SK-N-SH treated with all-trans-retinoic acid at 6 μM for 48 hours (cell line): ENCODE results near the gene CHMP4A.
"Not testable (repeated sequence)": the region's sequence is repeated elsewhere in the genome, so short reads cannot be mapped to it uniquely, and the experiment has no call there.

Experiments used
- ATAC-seq: fragments of 200-7000 bp; cut with Tn5 transposase; 3 replicates; pipeline ENCODE4 v1.9.1; 2020; ENCODE audit warnings: mild to moderate bottlenecking, moderate library complexity
- ARNTL ChIP-seq: fragments of 450-650 bp; formaldehyde crosslinking; IDR thresholded peaks from 2 replicates; pipeline ENCODE4 v1.5.0; 2020; ENCODE audit warnings: low read depth, mild to moderate bottlenecking, moderate library complexity, borderline replicate concordance
- BACH2 ChIP-seq: fragments of 250-450 bp; sonication (Bioruptor Pico); IDR thresholded peaks from 2 replicates; pipeline ENCODE4 v1.9.0; 2021; ENCODE audit warnings: mild to moderate bottlenecking, borderline replicate concordance
- CSRNP3 ChIP-seq: fragments of 250-450 bp; sonication (Bioruptor Pico); IDR thresholded peaks from 2 replicates; pipeline ENCODE4 v1.5.1; 2021; ENCODE audit warnings: mild to moderate bottlenecking, moderate library complexity
- ESRRG ChIP-seq: fragments of 250-450 bp; sonication (Bioruptor Pico); IDR thresholded peaks from 2 replicates; pipeline ENCODE4 v1.6.1; 2021; ENCODE audit warnings: mild to moderate bottlenecking
- GLIS3 ChIP-seq: fragments of 250-450 bp; sonication (Bioruptor Pico); IDR thresholded peaks from 2 replicates; pipeline ENCODE4 v1.5.0; 2020; ENCODE audit warnings: mild to moderate bottlenecking, moderate library complexity
- ISL1 ChIP-seq: fragments of 250-450 bp; sonication (Bioruptor Pico); IDR thresholded peaks from 2 replicates; pipeline ENCODE4 v2.1.2; 2022; ENCODE audit warnings: mild to moderate bottlenecking, moderate library complexity
- OSR1 ChIP-seq: fragments of 250-450 bp; sonication (Bioruptor Pico); IDR thresholded peaks from 2 replicates; pipeline ENCODE4 v1.8.0; 2022; ENCODE audit warnings: moderate library complexity, mild to moderate bottlenecking, inconsistent platforms
- RARB ChIP-seq: fragments of 250-450 bp; sonication (Bioruptor Pico); IDR thresholded peaks from 2 replicates; pipeline ENCODE4 v1.8.0; 2021; ENCODE audit warnings: mild to moderate bottlenecking, moderate library complexity
- SNAI2 ChIP-seq: fragments of 250-450 bp; sonication (Bioruptor Pico); IDR thresholded peaks from 2 replicates; pipeline ENCODE4 v1.5.0; 2020; ENCODE audit warnings: mild to moderate bottlenecking, moderate library complexity
- TOX ChIP-seq: fragments of 250-450 bp; sonication (Bioruptor Pico); IDR thresholded peaks from 2 replicates; pipeline ENCODE4 v1.8.0; 2021; ENCODE audit warnings: mild to moderate bottlenecking, moderate library complexity, borderline replicate concordance
- ZC3H10 ChIP-seq: fragments of 250-450 bp; sonication (Bioruptor Pico); IDR thresholded peaks from 2 replicates; pipeline ENCODE4 v1.5.1; 2021; ENCODE audit warnings: mild to moderate bottlenecking, moderate library complexity
- ZFP3 ChIP-seq: fragments of 250-450 bp; sonication (Bioruptor Pico); IDR thresholded peaks from 2 replicates; pipeline ENCODE4 v1.5.0; 2020; ENCODE audit warnings: mild to moderate bottlenecking, moderate library complexity
- ZFP30 ChIP-seq: fragments of 450-650 bp; formaldehyde crosslinking; IDR thresholded peaks from 2 replicates; pipeline ENCODE4 v1.5.0; 2022; ENCODE audit warnings: mild to moderate bottlenecking, moderate library complexity
- ZNF565 ChIP-seq: fragments of 450-650 bp; formaldehyde crosslinking; conservative IDR thresholded peaks from 2 replicates; pipeline ENCODE4 v1.5.0; 2020; ENCODE audit warnings: low read depth, mild to moderate bottlenecking, moderate library complexity
- ZNF70 ChIP-seq: fragments of 450-650 bp; formaldehyde crosslinking; IDR thresholded peaks from 2 replicates; pipeline ENCODE4 v1.5.0; 2020; ENCODE audit warnings: mild to moderate bottlenecking, moderate library complexity
- ZNF8 ChIP-seq: fragments of 450-650 bp; formaldehyde crosslinking; IDR thresholded peaks from 2 replicates; pipeline ENCODE4 v1.5.0; 2020; ENCODE audit warnings: mild to moderate bottlenecking, moderate library complexity
- TF ChIP-seq, protein P1 (sequence below): fragments of 250-450 bp; sonication (Bioruptor Pico); IDR thresholded peaks from 2 replicates; pipeline ENCODE4 v1.8.0; 2021; ENCODE audit warnings: low read depth, mild to moderate bottlenecking, moderate library complexity, borderline replicate concordance
- TF ChIP-seq, protein P2 (sequence below): fragments of 250-450 bp; sonication (Bioruptor Pico); IDR thresholded peaks from 2 replicates; pipeline ENCODE4 v1.5.1; 2020; ENCODE audit warnings: low read depth, mild to moderate bottlenecking, moderate library complexity
- TF ChIP-seq, protein P3 (sequence below): fragments of 250-450 bp; sonication (Bioruptor Pico); IDR thresholded peaks from 2 replicates; pipeline ENCODE4 v1.5.0; 2020; ENCODE audit warnings: mild to moderate bottlenecking, moderate library complexity
- TF ChIP-seq, protein P4 (sequence below): fragments of 250-450 bp; sonication (Bioruptor Pico); IDR thresholded peaks from 2 replicates; pipeline ENCODE4 v1.8.0; 2020; ENCODE audit warnings: mild to moderate bottlenecking, moderate library complexity, borderline replicate concordance

Gene CHMP4A

GRCh38 chr14:24219080-24219479 is 5.8 kb upstream of the CHMP4A start:
- TF ChIP-seq SNAI2 (no peak), BACH2 (CRISPR knock-in tag) (no peak), ARNTL (CRISPR knock-in tag) (no peak), ZFP30 (CRISPR knock-in tag) (no peak), ZNF8 (CRISPR knock-in tag) (no peak), TOX (CRISPR knock-in tag) (no peak), ZC3H10 (CRISPR knock-in tag) (no peak)
- TF ChIP-seq, protein P1, sequence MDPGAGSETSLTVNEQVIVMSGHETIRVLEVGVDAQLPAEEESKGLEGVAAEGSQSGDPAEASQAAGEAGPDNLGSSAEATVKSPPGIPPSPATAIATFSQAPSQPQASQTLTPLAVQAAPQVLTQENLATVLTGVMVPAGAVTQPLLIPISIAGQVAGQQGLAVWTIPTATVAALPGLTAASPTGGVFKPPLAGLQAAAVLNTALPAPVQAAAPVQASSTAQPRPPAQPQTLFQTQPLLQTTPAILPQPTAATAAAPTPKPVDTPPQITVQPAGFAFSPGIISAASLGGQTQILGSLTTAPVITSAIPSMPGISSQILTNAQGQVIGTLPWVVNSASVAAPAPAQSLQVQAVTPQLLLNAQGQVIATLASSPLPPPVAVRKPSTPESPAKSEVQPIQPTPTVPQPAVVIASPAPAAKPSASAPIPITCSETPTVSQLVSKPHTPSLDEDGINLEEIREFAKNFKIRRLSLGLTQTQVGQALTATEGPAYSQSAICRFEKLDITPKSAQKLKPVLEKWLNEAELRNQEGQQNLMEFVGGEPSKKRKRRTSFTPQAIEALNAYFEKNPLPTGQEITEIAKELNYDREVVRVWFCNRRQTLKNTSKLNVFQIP (CRISPR knock-in tag) = no peak
- no peak for ATAC-seq

DNA sequence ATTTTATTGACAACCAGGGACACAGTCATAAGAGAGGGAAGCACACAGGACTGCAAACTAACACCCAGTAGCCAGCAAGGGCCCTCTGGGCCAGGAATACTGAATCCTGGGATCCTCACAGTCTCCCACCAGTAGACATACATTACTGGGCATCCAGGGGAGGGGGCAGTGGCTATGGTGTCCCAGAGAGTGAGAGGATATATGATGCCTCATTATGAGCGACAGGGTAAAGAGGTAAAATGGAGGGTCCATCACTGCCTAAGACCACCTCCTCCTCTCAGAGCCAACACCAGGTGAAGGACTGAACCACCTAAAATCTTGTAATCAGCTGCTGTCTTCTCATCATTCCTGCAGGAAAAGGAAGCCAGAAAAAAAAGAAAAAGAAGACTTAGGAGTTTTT is 3.6 kb upstream of the CHMP4A start:
- not testable (repeated sequence) for ATAC-seq

DNA sequence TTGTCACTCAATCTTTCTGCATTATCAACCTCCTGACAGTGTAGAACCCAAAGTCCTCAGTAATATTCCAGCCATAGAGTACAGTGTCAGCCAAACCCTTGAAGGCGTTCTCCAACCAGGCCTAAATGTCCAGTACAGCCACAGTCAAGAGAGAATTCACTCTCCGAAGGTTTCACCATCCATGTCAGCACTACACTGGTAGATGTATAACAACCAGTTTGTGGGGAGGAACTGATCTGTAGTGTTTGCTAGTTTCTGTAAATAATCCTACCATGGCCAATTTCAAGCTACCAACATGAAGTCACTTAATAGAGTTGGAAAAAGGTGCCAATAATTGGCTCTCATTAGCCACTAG is 3.0 kb upstream of the CHMP4A start:
- no peak for ATAC-seq
- TF ChIP-seq GLIS3 (CRISPR knock-in tag) (no peak), RARB (CRISPR knock-in tag) (no peak), TOX (CRISPR knock-in tag) (no peak), OSR1 (CRISPR knock-in tag) (no peak), SNAI2 (no peak), ZFP30 (CRISPR knock-in tag) (no peak), ZC3H10 (CRISPR knock-in tag) (no peak), ARNTL (CRISPR knock-in tag) (no peak), ISL1 (CRISPR knock-in tag) (no peak), CSRNP3 (no peak), BACH2 (CRISPR knock-in tag) (no peak)
- TF ChIP-seq, protein P2, sequence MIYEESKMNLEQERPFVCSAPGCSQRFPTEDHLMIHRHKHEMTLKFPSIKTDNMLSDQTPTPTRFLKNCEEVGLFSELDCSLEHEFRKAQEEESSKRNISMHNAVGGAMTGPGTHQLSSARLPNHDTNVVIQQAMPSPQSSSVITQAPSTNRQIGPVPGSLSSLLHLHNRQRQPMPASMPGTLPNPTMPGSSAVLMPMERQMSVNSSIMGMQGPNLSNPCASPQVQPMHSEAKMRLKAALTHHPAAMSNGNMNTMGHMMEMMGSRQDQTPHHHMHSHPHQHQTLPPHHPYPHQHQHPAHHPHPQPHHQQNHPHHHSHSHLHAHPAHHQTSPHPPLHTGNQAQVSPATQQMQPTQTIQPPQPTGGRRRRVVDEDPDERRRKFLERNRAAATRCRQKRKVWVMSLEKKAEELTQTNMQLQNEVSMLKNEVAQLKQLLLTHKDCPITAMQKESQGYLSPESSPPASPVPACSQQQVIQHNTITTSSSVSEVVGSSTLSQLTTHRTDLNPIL (CRISPR knock-in tag) = no peak

GRCh38 chr14:24215495-24216344 is 2.4 kb upstream of the CHMP4A start, which contains the start of gene MDP1:
TSS of gene MDP1 (minus strand) at chr14:24216066. CDS start at chr14:24215955, 111 bp downstream.
- no peak for TF ChIP-seq ZFP3
- TF ChIP-seq OSR1 (CRISPR knock-in tag) = no peak
- no peak for TF ChIP-seq TOX (CRISPR knock-in tag)
- no peak for TF ChIP-seq BACH2 (CRISPR knock-in tag)
- TF ChIP-seq GLIS3 (CRISPR knock-in tag) = no peak; the same call in 1 of the 2 replicates
- no peak for TF ChIP-seq ARNTL (CRISPR knock-in tag)
- TF ChIP-seq SNAI2 = no peak
- peak; percentile 80 for ATAC-seq

- TF ChIP-seq ZNF70 (CRISPR knock-in tag) = no peak
- no peak for TF ChIP-seq ARNTL (CRISPR knock-in tag)
- TF ChIP-seq, protein P3, sequence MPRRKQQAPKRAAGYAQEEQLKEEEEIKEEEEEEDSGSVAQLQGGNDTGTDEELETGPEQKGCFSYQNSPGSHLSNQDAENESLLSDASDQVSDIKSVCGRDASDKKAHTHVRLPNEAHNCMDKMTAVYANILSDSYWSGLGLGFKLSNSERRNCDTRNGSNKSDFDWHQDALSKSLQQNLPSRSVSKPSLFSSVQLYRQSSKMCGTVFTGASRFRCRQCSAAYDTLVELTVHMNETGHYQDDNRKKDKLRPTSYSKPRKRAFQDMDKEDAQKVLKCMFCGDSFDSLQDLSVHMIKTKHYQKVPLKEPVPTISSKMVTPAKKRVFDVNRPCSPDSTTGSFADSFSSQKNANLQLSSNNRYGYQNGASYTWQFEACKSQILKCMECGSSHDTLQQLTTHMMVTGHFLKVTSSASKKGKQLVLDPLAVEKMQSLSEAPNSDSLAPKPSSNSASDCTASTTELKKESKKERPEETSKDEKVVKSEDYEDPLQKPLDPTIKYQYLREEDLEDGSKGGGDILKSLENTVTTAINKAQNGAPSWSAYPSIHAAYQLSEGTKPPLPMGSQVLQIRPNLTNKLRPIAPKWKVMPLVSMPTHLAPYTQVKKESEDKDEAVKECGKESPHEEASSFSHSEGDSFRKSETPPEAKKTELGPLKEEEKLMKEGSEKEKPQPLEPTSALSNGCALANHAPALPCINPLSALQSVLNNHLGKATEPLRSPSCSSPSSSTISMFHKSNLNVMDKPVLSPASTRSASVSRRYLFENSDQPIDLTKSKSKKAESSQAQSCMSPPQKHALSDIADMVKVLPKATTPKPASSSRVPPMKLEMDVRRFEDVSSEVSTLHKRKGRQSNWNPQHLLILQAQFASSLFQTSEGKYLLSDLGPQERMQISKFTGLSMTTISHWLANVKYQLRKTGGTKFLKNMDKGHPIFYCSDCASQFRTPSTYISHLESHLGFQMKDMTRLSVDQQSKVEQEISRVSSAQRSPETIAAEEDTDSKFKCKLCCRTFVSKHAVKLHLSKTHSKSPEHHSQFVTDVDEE (CRISPR knock-in tag) = no peak
- TF ChIP-seq SNAI2 = no peak
- no peak for TF ChIP-seq ZNF565 (CRISPR knock-in tag)
- TF ChIP-seq, protein P4, sequence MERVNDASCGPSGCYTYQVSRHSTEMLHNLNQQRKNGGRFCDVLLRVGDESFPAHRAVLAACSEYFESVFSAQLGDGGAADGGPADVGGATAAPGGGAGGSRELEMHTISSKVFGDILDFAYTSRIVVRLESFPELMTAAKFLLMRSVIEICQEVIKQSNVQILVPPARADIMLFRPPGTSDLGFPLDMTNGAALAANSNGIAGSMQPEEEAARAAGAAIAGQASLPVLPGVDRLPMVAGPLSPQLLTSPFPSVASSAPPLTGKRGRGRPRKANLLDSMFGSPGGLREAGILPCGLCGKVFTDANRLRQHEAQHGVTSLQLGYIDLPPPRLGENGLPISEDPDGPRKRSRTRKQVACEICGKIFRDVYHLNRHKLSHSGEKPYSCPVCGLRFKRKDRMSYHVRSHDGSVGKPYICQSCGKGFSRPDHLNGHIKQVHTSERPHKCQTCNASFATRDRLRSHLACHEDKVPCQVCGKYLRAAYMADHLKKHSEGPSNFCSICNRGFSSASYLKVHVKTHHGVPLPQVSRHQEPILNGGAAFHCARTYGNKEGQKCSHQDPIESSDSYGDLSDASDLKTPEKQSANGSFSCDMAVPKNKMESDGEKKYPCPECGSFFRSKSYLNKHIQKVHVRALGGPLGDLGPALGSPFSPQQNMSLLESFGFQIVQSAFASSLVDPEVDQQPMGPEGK (CRISPR knock-in tag) = no peak
- no peak for TF ChIP-seq ESRRG
- no peak for ATAC-seq
Observed at GRCh38 chr14:24213866-24214662, 776 bp upstream of the CHMP4A start.
